Amniotic stem cell (primary cell): ENCODE results near the gene CSF3.
"Not testable (repeated sequence)": the region's sequence is repeated elsewhere in the genome, so short reads cannot be mapped to it uniquely, and the experiment has no call there.

ENCODE experiments used
- DNase-seq: peaks from one replicate; lab custom pipeline; 2025; lab: John Stamatoyannopoulos, UW

Gene CSF3

GRCh38 chr17:39997543-39997942 lies 17.7 kb upstream of the CSF3 start:
- no peak for DNase-seq

GRCh38 chr17:39999067-39999466 lies 16.2 kb upstream of the CSF3 start:
- no peak for DNase-seq

GRCh38 chr17:40000161-40000560 lies 15.1 kb upstream of the CSF3 start:
- DNase-seq, result no peak

GRCh38 chr17:40001335-40001734 lies 13.9 kb upstream of the CSF3 start:
- not testable (repeated sequence) for DNase-seq

GRCh38 chr17:40004072-40004471 lies 11.2 kb upstream of the CSF3 start:
- DNase-seq, result no peak

GRCh38 chr17:40004712-40005111 lies 10.5 kb upstream of the CSF3 start:
- DNase-seq, result no peak

GRCh38 chr17:40005520-40005919 lies 9.7 kb upstream of the CSF3 start:
- DNase-seq, result no peak

GRCh38 chr17:40010946-40011500 lies 4.2 kb upstream of the CSF3 start:
- DNase-seq, result not testable (repeated sequence)

GRCh38 chr17:40012017-40012647 lies 3.1 kb upstream of the CSF3 start:
- not testable (repeated sequence) for DNase-seq

GRCh38 chr17:40014375-40014980 lies 762 bp upstream of the CSF3 start:
- DNase-seq, result no peak

GRCh38 chr17:40015998-40016985 lies 1.1 kb downstream of the CSF3 start:
- DNase-seq, result no peak

GRCh38 chr17:40017422-40018080 lies 2.3 kb downstream of the CSF3 start:
- no peak for DNase-seq

GRCh38 chr17:40018211-40019121 lies 3.2 kb downstream of the CSF3 start:
- no peak for DNase-seq

- DNase-seq, result no peak
These were observed 4.1 kb downstream of the CSF3 start for GRCh38 chr17:40019140-40019991.

GRCh38 chr17:40020146-40020545 lies 4.9 kb downstream of the CSF3 start:
- DNase-seq, result no peak

GRCh38 chr17:40021451-40021971 lies 6.3 kb downstream of the CSF3 start:
- peak; percentile 40 for DNase-seq

- no peak for DNase-seq
These were observed 7.3 kb downstream of the CSF3 start for GRCh38 chr17:40022497-40022896.

- no peak for DNase-seq
These were observed 7.8 kb downstream of the CSF3 start for GRCh38 chr17:40022961-40023541.

GRCh38 chr17:40023590-40024292 lies 8.5 kb downstream of the CSF3 start:
- DNase-seq, result no peak
